HepG2 (cell line): Measurements from ENCODE around the gene SCAPER.
"Not testable (repeated sequence)": the region's sequence is repeated elsewhere in the genome, so short reads cannot be mapped to it uniquely, and the experiment has no call there.

Experiments
- RFX1 ChIP-seq: fragments of 450-650 bp; IDR thresholded peaks from 2 replicates; pipeline ENCODE4 v1.6.1; 2017
- ZNF781 ChIP-seq: sonication (generic); formaldehyde crosslinking; IDR thresholded peaks from 2 replicates; pipeline ENCODE4 v1.5.1; 2020; ENCODE audit warnings: borderline replicate concordance, mild to moderate bottlenecking, missing genetic modification reagents; ENCODE audit errors: not compliant biosample characterization
- TF ChIP-seq, protein P1 (sequence below): sonication (generic); formaldehyde crosslinking; IDR thresholded peaks from 2 replicates; pipeline ENCODE4 v1.4.0; 2020; ENCODE audit warnings: missing genetic modification reagents

DNA sequence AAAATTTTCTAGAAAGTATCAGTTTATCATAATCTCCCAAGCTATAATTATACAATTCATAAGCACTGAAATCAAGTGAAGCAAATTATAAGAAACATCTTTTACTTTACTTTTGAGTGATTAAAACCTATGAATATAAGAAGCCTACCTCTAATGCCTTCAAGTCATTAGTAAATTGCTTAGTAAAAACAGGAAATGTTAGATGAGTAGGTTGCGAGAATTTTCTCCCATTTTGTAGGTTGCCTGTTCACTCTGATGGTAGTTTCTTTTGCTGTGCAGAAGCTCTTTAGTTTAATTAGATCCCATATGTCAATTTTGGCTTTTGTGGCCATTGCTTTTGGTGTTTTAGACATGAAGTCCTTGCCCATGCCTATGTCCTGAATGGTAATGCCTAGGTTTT lies 201.1 kb downstream of the SCAPER start:
- TF ChIP-seq, protein P1, sequence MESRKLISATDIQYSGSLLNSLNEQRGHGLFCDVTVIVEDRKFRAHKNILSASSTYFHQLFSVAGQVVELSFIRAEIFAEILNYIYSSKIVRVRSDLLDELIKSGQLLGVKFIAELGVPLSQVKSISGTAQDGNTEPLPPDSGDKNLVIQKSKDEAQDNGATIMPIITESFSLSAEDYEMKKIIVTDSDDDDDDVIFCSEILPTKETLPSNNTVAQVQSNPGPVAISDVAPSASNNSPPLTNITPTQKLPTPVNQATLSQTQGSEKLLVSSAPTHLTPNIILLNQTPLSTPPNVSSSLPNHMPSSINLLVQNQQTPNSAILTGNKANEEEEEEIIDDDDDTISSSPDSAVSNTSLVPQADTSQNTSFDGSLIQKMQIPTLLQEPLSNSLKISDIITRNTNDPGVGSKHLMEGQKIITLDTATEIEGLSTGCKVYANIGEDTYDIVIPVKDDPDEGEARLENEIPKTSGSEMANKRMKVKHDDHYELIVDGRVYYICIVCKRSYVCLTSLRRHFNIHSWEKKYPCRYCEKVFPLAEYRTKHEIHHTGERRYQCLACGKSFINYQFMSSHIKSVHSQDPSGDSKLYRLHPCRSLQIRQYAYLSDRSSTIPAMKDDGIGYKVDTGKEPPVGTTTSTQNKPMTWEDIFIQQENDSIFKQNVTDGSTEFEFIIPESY (CRISPR knock-in tag), result not testable (repeated sequence)
- not testable (repeated sequence) for TF ChIP-seq RFX1, ZNF781
